Cerebellar nuclear complex (tissue), 1 donor: ENCODE data around the gene NUCKS1.
A peak's percentile ranks its signal among the peaks of the same experiment; 100 is the strongest.

ENCODE experiments used
- DNase-seq, 2 experiments: peaks; one replicate each; lab custom pipeline; 2025; lab: John Stamatoyannopoulos, UW

The NUCKS1 gene, protein sequence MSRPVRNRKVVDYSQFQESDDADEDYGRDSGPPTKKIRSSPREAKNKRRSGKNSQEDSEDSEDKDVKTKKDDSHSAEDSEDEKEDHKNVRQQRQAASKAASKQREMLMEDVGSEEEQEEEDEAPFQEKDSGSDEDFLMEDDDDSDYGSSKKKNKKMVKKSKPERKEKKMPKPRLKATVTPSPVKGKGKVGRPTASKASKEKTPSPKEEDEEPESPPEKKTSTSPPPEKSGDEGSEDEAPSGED

DNA sequence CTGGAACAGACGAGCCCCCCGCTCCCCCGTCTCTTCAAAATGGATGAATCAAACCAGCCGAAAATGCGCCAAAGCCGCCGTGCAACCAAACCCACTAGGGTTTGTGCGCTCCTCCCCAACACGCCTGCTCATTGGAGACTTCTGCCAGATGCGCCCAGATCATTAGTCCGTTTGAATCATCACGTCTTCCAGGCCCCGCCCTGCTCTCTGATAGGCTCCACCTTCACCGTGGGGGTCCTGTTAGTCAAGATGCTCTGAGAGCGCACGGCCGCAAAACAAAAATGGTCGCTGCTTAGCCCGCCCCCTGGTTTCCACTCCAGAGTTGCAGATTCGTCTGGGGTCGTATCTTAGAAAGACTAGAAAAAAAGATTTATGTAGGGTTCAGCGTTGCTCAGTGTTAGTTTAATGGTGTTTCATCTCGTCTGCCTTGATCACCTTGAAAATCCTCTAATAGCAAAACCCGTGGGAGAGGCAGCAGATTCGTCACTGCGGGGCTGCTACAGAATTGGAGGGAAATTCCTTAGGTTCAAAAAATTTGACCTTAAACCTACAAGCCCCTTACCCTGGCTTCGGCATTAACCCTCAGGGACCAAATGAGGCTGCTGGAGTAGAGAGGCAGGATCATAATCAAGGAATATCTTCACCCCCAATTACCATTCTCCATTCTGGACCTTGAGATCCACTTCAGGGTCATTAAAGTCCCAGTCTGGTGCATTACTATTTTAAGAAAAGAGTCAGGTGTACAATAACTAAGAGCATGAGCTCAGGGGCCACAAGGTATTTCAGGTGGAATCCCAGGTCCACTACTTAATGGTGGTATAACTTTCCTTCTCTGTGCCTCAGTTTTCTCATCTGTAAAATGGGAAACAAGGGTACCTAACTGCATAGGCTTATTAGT is at the start of gene NUCKS1:
NUCKS1 (minus strand) TSS at position 45 of the 898 bp plus-strand sequence. CDS start 209 bp downstream, outside the sequence.
- DNase-seq, result peak; percentile 88 to 97

DNA sequence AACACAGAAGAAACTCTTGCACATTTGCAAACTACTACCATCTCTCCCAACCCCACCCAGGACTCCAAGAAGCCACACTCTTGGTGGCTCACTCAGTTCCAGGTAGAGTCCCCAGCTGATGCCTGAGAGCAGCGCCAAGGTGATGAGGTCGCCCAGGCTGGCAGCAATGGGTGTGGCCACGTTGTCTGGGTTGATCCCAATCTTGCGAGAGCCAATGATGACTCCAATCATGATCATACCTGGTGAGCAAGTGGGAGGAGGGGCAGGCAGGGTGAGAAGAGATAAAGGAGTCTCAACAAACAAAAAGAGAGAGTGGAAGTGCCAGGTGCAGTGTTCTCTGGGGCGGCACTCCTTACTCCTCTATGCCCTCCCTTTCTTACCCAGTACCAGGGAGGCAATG is 48.6 kb upstream of the NUCKS1 start:
- DNase-seq, result no peak

DNA sequence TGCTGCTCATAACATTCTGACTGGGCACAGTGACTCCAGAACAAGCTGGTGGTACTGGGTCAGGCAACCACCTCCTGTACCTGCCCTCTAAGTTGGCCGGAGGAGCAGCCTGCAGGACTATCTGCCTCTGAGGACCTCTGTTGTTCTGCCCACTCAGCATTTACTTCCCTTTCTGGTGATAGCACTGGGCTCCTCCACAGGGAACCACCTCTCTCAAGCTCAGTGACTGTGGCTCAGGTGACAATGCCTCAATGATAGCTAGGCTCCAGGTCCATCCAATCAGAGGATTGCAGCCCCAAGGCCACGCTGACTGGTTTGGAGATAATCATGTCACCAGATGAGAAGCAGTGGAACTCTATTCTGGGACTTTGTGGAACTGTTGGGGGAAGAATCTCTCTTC is 47.2 kb upstream of the NUCKS1 start:
- DNase-seq, result no peak

DNA sequence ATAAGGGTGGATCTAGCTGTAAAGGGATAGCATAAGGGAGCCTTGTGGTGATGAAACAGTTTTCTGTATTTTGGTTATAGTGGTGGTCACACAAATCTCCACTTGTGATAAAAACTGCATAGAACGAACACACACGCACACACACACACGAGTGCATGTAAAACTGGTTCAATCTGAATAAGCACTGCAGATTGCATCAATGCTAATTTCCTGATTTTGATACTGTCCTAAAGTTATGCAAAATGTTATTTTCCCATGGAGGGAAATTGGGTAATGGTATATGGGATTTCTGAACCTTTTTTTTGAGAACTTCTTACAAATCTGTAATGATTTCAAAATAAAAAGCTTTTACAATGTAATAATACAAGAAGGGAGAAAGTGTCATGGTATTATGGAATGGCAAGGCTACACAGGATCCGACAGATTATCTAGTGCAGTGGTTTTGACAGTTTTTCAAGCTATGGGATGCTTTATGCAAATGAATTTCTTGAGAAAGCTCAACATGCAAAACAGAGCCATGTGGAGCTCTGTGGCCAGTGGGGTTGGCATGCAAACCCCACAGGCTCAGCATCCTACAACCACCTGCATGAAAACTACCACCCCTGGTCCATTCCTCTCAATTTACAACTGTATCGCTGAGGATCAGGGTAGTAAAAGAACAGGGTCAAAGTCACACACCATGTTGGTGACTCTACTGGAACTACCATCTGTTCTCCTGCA is 44.2 kb upstream of the NUCKS1 start:
- DNase-seq, result no peak

DNA sequence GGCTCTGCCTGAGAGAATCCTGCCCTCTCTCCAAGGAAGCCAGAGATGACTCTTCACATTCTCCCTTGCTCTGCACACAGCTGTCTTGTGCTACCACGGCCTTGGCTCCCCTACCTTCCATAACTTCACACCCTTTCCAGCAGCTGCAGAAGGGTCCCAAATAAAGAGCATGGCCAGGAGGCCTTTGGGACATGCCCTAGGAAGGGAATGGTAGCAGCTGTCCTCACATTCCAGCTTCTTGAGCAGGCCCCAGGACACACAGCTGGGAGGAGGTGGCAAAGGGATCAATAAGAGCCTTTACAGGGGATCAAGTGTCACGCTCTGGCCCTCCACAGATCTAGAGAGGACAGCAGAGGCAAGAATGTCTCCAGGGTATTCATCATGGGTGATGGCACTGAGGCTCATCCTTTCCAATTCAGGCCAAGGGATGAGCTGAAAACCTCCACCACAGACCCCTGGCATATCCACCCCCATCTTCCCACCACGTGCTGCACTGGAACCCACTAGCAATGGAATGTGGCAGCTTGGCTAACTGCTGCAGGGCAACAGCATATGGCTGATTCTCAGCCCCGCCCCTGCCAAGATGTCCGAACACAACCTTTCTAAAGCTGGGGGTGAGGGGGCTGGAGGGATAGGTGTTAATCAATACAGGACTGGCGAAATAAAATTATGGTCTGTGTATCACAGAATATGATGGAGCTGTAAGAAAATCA is 43.1 kb upstream of the NUCKS1 start:
- DNase-seq, result no peak

DNA sequence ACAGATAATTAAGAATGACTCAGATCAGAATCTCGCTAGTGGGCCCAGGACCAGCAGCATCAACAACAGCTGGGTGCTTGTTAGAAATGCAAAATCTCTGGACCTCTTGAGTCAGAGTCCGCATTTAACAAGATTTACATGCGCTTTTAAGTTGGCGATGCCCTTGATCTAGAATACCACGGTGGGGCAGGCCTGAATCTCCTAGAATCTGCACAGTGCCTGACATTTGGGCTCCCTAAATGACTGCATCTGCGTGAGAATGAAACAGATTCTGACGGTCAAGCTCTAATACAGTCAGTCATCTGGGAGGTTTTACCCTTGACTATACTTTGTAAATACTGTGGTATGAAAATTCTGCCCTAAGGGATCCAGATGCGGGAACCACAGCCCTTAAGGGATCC is 42.5 kb upstream of the NUCKS1 start:
- no peak for DNase-seq

DNA sequence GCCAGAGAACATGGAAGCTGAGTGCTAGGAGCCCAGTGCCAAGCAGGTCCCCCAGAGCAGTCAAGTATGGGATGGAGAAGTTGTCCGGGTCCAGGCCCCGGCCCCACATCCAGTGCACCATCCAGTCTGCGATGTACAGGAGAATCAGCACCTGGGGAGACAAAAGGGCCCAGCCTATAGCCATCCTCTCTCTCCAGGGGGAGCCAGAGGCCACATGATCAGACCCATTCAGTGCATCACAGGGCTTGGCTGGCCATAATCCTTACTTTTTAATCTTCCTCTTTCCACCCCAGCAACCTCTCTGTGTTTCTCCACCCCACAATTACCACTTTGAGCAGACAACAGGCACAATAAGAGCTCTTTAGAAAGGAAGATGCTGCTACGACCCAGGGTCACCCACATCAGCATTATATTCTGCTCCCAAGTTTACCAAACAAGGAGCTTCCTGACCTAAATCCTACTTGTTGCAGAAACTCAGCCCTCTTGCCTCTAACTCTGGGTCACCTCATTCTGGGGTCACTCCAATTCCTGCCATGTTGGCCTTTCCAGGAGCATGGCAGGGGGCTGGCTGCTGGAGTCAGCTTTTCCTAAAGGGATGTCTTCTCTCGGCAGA is 41.7 kb upstream of the NUCKS1 start:
- no peak for DNase-seq

DNA sequence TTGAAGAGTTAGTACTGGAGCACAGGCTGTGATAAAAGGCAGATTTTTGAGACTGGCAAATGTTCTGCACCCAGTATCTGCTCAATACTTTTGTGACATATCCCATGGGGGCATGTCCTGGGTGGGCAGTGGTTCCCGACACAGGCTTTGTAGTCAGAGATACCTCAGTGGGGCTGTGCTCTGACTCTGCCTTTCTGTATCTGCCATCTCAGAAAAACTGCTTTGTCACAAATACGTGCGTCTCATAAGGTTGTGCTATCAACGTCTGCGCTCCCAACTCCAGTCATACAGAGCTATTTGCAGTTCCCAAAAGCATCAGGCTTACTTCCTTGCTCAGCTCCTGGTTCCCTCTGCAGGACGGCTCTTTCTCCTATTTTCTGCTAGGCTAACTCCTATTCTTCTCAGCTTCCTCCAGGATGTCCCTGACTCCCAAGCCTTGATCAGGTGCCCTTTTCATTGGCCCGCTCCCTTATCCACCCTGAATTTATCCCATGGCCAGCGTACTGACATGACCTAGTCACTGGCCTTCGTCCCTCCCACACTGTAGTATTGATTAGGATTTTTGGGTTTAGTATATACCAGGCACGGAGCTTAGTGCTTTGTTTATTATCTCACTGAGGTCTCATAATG is 37.4 kb upstream of the NUCKS1 start:
- no peak for DNase-seq

DNA sequence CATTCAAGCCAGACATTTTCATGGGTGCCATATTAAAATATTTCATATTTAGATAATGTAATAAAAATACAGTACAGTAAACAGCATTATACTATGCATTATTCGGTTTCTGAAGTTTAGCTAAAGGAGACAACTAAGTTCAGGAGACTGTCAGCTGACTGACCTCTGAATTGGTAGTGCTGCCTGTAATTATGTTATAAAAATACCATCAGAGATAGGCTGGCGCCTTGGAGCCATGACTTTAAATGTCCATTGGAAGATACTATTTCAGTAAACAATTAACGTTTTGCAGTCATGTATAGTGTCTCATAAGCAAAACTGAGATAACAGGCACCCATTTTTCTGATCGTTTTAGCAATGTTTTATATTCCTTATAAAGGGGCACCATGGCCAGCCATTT is 36.6 kb upstream of the NUCKS1 start:
- DNase-seq, result no peak

DNA sequence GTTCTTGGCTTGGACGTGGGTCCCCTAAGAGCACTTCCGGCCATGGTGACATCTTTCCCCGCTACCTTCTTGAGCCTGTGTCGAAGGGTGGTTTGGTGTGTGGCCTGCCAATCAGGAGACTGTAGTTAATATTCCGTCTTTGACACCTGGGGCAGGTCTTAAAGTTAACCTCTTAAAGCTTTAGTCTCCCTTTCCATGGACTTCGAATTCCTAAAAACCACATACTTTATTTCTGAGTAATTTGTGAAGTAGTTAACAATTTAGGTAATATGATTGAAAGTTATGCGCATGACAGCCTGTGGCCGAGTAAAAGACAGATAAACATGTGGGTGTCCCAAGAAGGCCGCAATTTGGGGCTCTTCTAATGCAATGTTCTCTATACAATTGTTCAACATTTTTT is 35.5 kb upstream of the NUCKS1 start:
- no peak for DNase-seq

DNA sequence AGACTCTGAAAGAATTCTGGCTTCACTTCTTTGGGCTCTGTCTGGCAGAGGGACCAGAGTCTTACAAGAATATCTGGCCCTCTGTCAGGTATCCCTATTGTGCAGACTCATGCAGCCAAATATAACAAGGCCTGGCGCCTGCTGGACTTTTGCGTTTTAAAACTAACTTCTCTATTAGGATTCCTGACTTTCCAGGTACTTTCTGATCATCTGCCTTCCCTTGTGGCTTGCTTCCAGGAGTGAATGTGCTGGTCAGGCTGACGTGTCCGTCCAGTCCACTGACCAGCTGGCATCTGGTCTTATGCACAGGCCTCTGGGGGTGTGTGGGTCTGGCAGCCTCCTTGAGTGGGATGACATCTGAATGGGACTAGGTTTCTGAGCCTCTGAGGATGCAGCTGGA is 33.9 kb upstream of the NUCKS1 start:
- no peak for DNase-seq

DNA sequence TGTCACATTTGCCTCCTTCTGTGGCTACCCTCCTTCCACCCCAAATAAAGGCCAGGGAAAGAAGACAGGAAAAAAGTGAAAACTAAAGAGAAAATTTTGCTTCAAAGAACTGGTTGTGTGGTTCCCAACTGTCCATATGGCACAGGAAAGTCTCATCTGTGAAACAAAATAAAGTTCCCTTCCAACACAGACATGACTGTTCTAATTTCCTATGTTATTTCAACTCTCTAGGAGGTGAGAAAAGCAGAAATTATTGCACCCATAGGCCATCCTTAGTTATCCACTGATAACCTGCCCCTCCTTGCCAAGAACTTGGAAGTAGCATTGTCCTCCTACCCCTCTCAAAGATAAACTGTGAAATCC is 33.4 kb upstream of the NUCKS1 start:
- DNase-seq, result no peak

DNA sequence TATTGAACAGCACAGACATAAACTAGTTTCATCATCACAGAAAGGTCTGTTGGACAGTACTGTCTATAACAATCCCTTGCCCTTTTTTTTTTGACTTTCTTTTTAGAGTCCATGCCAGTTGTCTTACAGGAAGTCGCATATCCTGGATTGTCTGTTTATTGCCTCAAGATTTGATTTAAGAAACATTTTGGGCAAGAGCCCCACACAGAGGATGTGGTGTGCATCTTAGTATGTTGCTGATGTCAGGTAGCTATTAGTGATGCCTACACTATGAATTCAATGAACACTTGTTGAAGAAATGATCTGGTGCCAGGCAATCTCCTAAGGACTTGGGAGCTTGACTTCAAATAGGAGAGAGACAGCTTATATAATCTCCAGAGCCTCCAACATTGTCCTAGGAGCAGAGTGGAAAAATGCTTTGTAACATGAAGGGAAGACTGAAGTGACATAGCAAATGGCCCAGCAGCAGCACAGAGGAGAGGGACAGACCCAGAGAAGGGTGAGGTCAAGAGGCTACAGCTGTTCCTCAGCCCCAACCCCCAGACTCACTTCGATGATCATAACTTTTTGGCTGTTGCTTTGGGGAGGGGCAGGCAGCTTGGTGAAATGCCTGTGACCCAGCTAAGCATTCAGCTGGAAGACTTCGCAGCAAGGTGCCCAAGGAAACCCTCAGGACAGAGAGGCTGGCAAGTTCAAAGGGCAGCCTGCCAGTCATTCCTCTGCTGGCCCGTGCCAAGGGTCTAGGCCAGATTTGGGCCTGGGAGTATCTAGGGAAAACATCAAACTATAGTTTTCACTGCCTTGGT is 32.8 kb upstream of the NUCKS1 start:
- DNase-seq, result peak; percentile 26 to 45

DNA sequence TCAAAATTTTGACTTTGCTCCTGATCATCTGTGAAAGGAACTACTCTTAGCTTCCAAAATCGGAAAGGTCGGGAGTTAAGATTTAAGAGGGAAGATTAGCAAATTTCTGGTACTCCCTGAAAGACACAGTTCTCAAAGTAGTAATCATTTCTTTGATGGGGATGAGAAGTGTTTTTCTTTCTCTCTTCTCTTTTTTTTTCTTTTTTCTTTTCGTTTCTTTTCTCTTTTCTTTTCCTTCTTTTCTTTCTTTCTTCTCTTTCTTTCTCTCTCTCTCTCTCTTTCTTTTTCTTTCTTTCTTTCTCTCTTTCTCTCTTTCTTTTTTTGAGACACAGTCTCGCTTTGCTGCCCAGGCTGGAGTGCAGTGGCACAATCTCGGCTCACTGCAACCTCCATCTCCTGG is 30.4 kb upstream of the NUCKS1 start:
- no peak for DNase-seq

DNA sequence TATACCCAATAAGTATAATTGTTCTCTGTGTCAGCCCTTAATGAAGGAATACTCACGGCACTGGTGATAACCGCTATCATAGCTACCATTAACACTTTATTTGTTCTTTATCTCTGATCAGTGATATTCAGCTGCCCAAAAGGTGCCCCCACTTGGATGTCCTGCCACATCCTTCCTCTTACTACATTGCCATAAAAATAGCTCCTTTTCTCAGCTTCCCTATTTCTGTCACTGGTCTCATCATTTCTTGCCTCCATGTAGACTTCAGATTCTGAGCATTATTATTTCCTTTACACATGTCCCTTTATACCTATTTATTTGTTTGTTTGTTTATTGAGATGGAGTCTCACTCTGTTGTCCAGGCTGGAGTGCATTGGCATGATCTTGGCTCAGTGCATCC is 28.0 kb upstream of the NUCKS1 start:
- DNase-seq, result no peak

DNA sequence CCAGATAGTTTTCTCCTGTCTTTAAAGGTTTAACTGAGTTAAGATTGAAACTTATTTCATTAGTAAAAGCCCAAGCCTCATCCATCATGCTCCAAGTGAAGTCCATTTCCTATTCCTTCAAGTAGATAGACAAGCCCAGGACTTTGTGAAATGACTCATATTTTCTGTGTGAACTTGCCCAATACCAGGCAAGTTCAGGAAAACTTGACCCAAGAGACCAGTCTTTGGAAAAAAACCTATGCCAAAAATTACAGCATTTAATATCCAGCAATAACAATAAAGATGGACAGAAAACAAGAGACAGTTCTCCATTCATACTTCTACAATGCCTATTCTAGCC is 25.7 kb upstream of the NUCKS1 start:
- DNase-seq, result no peak

DNA sequence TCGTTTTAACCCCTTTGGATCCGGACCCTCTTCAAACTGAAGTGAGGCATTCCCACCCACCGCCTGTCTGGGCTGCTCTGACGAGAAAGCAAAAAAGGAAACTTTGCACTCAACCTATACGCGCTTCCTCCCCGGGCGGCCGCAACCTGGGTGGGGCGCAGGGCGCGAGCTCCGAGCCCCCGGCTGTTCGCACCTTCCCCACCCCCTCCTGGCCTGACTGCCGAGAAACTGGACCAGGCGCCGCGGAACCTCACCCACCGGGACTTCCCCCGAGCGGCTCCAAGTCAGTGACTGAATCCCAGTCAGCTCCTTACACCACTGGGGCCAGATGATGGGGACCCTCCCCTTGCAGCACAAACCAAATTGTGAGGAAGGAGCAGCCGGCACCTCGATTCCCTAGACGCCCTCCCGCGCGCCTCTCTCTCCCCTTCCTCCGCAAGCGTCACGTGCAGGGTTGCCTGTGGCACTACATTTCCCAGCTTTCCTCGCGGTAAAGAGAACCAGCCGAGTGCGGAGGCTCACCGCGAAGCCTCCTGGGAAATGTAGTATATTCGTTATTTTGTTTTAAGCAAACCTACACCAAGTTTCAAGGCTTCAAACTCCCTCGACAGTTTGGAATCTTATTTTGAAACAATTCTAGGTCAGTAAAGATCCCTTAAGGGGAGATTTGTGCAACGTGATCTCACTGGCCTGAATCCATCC is 25.2 kb upstream of the NUCKS1 start, which contains the start of gene RAB29:
RAB29 (minus strand) TSS at position 468 of the 702 bp plus-strand sequence. CDS start 526 bp downstream, outside the sequence.
- peak in 1 of 2 experiments; percentile 74 for DNase-seq

DNA sequence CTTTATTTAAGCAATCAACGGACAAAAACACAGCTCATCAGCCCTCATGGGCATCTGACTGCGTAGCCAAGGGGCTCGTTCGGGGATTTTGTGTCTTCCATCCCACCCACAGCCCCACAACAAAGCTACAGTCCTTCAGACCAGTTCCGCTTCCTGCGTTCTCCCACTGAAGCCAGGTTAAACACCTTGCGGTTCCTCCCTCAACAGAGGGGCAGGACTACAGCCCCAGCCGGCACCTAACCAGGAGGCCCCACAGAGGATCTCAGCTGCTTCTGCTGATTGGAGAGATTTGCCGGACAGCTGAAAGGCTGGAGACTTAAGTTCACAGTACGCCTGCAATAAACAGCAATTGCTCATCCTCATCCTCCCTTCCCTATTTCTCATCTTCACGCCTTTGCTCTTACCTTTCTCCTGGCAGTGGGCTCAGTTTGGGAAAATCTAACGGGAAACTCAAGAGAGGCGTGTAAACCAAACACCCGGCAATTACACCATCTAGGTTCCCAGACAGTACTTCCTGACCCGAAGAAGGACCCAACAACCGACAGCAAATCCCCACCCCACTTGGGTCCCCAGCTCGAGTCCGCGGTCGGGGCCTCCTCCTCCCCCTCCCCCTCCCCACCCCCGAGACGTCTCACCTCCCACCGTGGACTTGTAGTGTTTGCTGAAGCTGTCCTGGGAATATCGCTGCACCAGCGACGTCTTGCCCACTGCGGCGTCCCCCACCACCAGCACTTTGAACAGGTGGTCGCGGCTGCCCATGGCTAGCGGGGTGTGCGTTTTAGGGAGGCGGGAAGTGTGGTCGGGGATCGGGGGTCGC is 24.4 kb upstream of the NUCKS1 start:
- DNase-seq, result no peak

DNA sequence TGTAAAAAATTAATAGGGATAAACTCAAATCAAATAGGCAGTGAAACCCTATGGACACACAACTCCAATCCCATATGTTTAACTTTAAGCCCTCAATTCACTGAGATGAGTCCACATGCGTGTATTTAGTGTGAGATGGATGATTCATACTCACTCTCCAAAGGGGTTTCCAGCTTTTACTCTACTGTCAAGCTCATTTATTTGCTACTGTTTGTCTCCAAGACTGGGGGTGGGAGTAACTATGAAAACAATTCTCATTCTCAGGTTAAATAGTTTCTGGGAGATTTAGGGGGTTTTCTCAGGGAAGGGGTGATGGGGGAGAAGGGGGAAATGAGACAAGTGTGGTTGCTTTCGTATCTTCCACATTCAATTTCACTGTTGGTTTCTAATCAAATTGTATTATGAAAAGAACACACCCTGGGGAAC is 22.6 kb upstream of the NUCKS1 start:
- no peak for DNase-seq
